Measurements from ENCODE around the gene CACNA2D1. TPM values are rescaled to one million over a fixed set of nuclear protein-coding genes. Genes with fewer than 3 reads are reported as not detected.

Gene CACNA2D1
- total RNA-seq, 4 donors from 2014 or later = 0.30 to 12.8 (median 2.4) TPM

DNA sequence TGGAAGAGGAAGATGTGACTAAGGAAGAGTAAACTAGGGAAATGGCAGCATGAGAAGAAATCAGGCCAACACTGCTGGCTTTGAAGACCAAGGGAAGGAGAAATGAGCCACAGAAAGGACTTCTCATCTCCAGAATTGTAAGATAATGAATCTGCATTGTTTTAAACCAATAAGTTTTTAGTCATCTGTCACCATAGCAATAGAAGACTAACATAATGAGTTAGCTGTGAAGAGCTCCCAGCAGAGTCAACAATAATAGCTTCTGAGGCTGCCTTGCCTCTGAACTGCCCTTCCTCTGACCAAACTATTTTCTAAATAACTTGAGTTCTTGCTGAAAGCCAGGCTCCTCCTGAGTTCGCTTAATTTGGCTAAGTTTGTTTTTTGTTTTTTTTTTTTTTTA is 103.6 kb downstream of the CACNA2D1 start:
- WGBS, 2 donors = 74 to 81% methylated on average over 1 of the region's 1 CpG
- H3K27ac ChIP-seq = no peak overlapping the region
- no peak for TF ChIP-seq POLR2A (IDR thresholded peaks at IDR 0.05)
- TF ChIP-seq, protein P1, sequence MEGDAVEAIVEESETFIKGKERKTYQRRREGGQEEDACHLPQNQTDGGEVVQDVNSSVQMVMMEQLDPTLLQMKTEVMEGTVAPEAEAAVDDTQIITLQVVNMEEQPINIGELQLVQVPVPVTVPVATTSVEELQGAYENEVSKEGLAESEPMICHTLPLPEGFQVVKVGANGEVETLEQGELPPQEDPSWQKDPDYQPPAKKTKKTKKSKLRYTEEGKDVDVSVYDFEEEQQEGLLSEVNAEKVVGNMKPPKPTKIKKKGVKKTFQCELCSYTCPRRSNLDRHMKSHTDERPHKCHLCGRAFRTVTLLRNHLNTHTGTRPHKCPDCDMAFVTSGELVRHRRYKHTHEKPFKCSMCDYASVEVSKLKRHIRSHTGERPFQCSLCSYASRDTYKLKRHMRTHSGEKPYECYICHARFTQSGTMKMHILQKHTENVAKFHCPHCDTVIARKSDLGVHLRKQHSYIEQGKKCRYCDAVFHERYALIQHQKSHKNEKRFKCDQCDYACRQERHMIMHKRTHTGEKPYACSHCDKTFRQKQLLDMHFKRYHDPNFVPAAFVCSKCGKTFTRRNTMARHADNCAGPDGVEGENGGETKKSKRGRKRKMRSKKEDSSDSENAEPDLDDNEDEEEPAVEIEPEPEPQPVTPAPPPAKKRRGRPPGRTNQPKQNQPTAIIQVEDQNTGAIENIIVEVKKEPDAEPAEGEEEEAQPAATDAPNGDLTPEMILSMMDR (IDR thresholded peaks at IDR 0.05) = no peak
- no peak for DNase-seq
- no peaks in the 10 kb centered on the region for H3K9me3 ChIP-seq
- intact Hi-C loops (cut with DNase I) = no loop called here
- no peaks in the 10 kb centered on the region for H3K36me3 ChIP-seq
- peaks cover 0 to 8% (median 0%) of the 10 kb centered on the region in 3 donors for H3K4me1 ChIP-seq
- no peak overlapping the region for H3K4me3 ChIP-seq
- H3K27me3 ChIP-seq = no peaks in the 10 kb centered on the region

DNA sequence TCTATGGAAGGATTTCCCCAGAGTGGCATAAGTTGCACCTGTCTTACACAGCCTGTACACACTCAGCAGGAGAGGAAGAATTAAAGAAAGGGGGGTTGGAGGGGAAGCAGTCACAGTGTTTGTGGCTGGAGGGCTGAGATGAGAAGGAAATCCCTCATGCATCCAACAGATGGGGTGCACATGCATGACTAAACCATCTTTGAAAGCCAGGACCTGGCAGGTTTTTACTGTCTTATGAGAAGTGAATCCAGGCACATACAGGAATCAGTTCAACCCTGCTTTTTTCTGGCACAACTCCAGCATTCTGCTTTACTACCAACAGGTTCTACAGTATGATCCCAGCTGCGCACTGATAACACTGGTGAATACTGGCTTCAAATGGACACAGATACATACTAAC is 107.7 kb downstream of the CACNA2D1 start:
- Histone ChIP-seq H3K4me3 (no peak overlapping the region), H3K9me3 (no peaks in the 10 kb centered on the region), H3K36me3 (no peaks in the 10 kb centered on the region), H3K27ac (no peak overlapping the region), H3K4me1 (peaks cover 0 to 8% (median 0%) of the 10 kb centered on the region in 3 donors), H3K27me3 (no peaks in the 10 kb centered on the region)
- WGBS, 2 donors = 42 to 64% methylated on average over 1 of the region's 1 CpG
- no peak for TF ChIP-seq POLR2A (IDR thresholded peaks at IDR 0.05)
- TF ChIP-seq, protein P1 (IDR thresholded peaks at IDR 0.05) = no peak
- DNase-seq = no peak
- intact Hi-C loops (cut with DNase I) = no loop called here

DNA sequence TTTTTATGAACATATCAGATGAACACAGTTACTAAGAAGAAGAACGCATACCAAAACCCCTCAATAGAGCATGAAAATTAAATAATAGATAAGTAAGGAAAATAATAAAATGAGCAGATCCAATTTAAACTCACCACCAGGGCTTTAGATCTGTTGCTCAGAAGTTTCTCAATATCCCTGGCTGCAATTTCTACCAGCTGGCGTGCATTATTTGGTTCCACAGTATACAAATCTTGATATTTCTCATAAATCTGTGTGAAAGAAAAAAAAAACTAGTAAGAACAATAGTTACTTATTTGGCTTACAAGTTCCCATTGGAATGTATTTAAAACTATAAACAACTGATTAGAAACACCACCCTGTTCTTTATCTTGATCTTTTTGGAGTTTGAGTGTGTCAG is 108.6 kb downstream of the CACNA2D1 start:
- Histone ChIP-seq H3K4me1 (peaks cover 0 to 8% (median 0%) of the 10 kb centered on the region in 3 donors), H3K36me3 (no peaks in the 10 kb centered on the region), H3K4me3 (no peak overlapping the region), H3K27ac (no peak overlapping the region), H3K27me3 (no peaks in the 10 kb centered on the region), H3K9me3 (no peaks in the 10 kb centered on the region)
- TF ChIP-seq POLR2A (IDR thresholded peaks at IDR 0.05) = no peak
- TF ChIP-seq, protein P1 (IDR thresholded peaks at IDR 0.05) = no peak
- 85 to 87% methylated on average over 2 of the region's 2 CpGs for WGBS, 2 donors
- intact Hi-C loops (cut with DNase I) = no loop called here
- DNase-seq = no peak

DNA sequence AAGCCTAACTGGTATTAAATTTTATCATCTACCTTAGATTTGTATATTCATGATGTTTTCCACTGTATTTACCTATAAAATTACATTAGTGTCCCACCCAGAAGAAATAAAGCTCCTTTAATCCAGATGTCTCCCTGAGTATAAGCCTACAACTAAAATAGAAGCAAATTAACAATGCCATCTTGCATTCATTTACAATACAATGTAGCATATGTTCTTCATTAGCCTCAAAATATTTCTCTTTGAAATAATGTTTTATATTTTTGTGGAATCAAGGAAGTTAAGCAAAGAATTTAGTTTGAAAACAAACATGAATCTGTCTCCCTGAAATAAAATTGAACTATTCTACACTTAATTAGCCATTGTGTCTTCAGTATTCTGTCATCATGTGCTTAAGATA is 112.3 kb downstream of the CACNA2D1 start:
- Histone ChIP-seq H3K27me3 (no peaks in the 10 kb centered on the region), H3K9me3 (no peaks in the 10 kb centered on the region), H3K4me3 (no peak overlapping the region), H3K4me1 (peaks cover 0 to 7% (median 0%) of the 10 kb centered on the region in 3 donors), H3K27ac (no peak overlapping the region), H3K36me3 (no peaks in the 10 kb centered on the region)
- no peak for DNase-seq
- intact Hi-C loops (cut with DNase I) = no loop called here
- TF ChIP-seq POLR2A (IDR thresholded peaks at IDR 0.05) = no peak
- TF ChIP-seq, protein P1 (IDR thresholded peaks at IDR 0.05) = no peak

DNA sequence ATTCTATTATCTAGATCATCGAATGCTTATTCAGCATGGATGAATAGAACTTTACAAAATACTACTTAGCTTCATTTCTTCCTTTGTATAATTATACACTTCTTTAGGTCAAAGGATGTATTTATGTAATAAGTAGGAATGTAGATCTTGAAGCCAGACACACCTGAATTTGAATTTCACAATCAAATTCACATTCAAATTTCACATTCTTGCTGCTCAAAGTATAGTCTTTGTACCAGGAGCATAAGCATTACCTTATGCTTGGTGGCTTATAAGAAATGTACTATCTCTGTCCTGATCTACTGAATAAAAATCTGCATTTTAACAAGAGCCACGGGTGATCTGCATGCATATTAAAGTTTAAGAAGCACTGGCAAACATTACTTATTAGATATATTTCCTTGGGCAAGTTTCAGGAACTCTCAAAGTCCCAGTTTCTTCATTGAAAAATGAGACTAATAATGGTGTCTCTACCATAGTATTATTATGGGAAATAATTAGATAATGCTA is 112.8 kb downstream of the CACNA2D1 start:
- Histone ChIP-seq H3K27me3 (no peaks in the 10 kb centered on the region), H3K4me3 (no peak overlapping the region), H3K36me3 (no peaks in the 10 kb centered on the region), H3K4me1 (peaks cover 0 to 2% (median 0%) of the 10 kb centered on the region in 3 donors), H3K9me3 (no peaks in the 10 kb centered on the region), H3K27ac (no peak overlapping the region)
- WGBS, 2 donors = 72 to 80% methylated on average over 2 of the region's 2 CpGs
- no peak for TF ChIP-seq POLR2A (IDR thresholded peaks at IDR 0.05)
- TF ChIP-seq, protein P1 (IDR thresholded peaks at IDR 0.05) = no peak
- intact Hi-C loops (cut with DNase I) = no loop called here
- DNase-seq = no peak
